HG02981 (cell line): ENCODE results near the gene HIVEP3.
A peak's percentile ranks its signal among the peaks of the same experiment; 100 is the strongest.
"Not testable (repeated sequence)": the region's sequence is repeated elsewhere in the genome, so short reads cannot be mapped to it uniquely, and the experiment has no call there.

Experiments
- ATAC-seq: cut with Tn5 transposase; IDR thresholded peaks from one replicate; pipeline ENCODE4 v1.9.1; 2021; ENCODE audit warnings: mild to moderate bottlenecking, moderate library complexity; ENCODE audit not compliant: unreplicated experiment

The HIVEP3 gene

GRCh38 chr1:41696381-41696780 lies 222.3 kb downstream of the HIVEP3 start:
- no peak for ATAC-seq

- no peak for ATAC-seq
Observed at GRCh38 chr1:41695118-41695745, 223.5 kb downstream of the HIVEP3 start.

DNA sequence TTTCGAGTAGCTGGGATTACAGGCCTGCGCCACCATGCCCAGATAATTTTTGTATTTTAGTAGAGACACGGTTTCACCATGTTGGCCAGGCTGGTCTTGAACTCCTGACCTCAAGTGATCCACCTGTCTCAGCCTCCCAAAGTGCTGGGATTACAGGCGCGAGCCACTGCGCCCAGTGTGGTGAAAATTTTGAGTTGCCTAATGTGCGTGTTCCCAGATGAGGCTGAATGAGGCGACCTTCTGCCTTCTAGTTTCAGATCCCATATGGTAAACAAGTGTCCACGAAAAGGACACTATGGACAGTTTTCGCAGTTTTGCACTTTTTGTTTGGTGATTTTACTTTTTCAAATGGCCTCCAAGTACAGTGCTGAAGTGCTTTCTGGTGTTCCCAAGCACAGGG lies 226.8 kb downstream of the HIVEP3 start:
- ATAC-seq = not testable (repeated sequence)

DNA sequence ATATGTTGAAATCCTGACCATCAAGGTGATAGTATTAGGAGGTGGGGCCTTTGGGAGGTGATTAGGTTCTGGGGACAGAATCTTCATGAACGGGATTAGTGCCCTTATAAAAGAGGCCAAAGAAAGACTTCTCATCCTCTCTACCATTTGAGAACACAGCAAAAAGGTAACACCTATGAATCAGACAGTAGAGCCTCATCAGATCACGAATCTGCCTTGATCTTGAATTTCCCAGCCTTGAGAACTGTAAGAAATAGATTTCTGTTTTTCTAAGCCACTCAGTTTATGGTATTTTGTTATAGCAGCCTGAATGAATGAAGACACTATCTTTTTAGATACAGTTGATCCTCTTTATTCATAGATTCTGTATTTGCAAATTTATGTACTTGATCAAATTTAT lies 227.3 kb downstream of the HIVEP3 start:
- ATAC-seq = no peak

DNA sequence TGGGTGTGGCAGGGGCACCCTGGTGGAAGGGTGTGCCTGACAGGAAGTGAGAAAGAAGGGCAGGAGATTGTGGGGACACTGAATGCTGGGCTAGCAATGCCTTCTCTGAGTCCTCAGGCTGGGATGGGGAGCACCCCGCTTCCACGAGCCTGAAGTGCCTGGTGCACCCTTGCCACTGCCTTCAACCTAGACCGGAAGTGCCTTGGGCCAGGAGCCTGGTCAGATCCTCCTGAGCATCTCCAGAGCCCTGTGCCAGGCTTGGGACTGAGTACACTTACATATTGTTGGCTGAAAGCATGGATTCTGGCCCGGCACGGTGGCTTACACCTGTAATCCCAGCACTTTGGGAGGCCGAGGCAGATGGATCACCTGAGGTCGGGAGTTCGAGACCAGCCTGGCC lies 228.4 kb downstream of the HIVEP3 start:
- no peak for ATAC-seq

- ATAC-seq = no peak
Observed at GRCh38 chr1:41689558-41689981, 229.2 kb downstream of the HIVEP3 start.

GRCh38 chr1:41689139-41689538 lies 229.6 kb downstream of the HIVEP3 start:
- no peak for ATAC-seq

DNA sequence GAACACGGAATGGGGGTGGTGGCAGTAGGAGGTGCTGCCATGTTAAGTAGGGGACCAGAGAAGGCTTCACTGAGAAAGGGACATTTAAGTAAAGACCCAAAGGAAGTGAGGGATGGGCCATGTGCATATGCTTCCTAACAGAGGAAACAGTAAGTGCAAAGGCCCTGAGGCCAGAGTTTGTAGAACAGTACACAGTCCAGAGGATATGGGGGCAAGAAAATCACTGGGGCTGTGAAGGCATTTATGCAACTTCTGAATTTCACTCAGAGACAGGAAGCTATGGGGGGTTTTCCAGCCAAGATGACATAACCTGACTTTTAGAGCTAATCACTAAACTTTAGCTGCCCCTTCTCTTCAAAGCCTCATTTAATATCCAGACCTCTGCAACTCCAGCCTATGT lies 231.7 kb downstream of the HIVEP3 start:
- no peak for ATAC-seq

GRCh38 chr1:41683681-41684500 lies 234.8 kb downstream of the HIVEP3 start:
- ATAC-seq = no peak

DNA sequence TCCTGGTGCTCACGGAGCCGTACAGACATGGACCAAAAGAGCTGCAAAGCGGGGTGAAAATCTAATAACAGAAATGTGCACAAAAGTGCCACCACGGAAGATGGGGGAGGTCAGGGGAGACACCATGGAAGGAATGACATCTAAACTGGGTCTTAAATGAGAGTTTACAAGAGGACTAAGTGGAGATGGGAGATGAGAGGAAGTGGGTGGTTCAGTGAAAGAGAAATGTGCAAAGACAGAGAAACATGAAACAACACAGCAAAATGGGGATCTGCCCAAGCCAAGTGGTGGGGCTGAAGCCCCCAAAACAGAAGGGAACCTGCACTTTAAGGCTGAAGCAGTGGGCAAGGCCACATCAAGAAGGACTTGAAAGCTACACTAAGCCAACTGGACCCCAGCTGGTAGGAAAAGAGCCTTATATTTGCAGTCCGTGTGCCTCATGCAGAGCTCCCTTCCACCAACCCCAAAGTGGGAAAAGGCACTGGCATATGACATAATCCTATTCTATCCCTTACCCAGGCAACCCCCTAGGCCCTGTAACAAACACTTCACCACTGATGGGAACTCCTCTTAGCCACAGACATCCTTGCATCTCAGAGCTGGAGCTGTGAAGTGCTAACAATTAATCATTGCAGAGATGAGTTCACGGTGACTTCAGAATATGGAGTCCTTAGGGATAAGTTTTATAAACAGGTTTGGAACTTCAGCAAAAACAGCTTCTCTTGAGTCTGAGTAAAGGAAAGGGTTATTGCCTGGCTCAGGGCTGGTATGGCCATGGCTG lies 235.7 kb downstream of the HIVEP3 start:
- ATAC-seq = no peak

DNA sequence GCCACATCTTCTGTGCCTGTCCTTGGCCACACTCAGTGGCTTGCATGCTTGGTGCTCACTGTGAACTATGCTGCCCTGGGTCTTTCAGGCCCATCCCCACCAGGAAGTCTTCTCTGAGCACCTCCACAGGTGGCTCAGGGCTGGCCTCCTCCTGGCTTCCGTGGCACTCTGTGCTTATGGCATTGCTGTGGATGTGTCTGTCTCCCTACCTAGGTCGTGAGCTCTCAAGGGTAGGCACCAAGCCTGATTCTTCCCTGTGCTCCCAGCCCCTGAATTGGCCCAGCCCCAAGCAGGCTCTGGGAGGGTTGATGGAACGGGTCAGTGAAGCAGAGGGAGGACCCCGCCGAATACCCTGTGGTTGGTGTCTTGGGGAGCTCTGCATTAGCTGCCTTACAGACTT lies 236.6 kb downstream of the HIVEP3 start:
- no peak for ATAC-seq

GRCh38 chr1:41681331-41682098 lies 237.2 kb downstream of the HIVEP3 start:
- no peak for ATAC-seq

GRCh38 chr1:41679994-41680393 lies 238.7 kb downstream of the HIVEP3 start:
- ATAC-seq = no peak

DNA sequence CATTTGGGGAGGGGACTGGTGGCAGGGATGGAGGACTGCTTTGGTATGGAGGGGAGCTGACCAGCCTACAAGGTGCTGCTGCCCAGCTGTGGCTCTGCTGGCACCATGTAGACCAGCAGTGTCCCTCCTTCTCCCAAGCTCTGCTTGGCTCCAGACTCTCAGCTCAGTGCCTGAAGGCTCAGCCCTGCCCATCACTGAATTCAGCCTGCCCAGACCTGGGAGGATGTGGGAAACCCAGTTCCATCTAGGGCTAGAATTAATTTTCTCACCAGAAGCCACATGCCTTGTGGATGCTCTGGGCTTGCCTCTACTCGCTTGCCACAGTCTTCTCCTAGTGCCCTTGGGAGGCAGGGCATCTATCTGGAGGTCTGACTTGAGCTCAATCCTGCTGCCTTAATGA lies 239.2 kb downstream of the HIVEP3 start:
- no peak for ATAC-seq

DNA sequence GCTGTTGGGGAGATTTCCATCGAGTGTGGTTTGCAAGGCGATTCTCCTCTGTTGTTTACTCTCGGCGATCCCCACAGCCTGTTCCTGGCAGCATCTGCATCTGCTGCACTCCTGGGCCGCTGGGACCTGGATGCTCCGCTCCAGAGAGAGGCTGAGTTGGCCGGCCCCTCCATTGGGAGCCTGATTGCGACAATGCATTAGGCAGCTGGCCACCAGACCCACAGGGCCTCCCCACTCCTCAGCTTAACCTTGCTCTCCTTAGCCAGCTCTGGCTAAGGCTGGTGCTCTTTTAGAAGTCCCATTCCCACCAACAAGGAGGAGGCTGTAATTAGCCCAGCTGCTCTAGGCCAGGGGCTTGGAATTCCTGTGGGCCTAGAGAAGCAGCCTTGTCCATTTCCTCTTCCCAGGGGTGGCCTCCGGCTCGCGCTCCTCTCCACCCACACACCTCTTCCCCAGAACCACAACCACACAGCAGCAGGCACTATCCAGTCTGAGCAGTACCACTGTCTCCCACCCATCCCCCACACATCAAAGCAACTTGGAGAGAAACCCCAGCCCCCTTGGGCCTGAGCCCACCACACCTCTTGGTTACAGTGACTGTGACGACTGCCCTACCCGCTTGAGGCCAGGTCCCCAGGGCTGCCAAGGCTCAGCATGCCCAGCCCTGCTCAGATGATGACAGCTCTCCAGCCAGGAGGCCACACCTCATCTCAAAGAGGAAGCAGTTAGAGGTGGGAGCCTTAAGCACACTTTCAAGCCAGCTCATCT lies 240.4 kb downstream of the HIVEP3 start:
- ATAC-seq = peak; percentile 50

- no peak for ATAC-seq
Observed at GRCh38 chr1:41677620-41678019, 241.1 kb downstream of the HIVEP3 start.

DNA sequence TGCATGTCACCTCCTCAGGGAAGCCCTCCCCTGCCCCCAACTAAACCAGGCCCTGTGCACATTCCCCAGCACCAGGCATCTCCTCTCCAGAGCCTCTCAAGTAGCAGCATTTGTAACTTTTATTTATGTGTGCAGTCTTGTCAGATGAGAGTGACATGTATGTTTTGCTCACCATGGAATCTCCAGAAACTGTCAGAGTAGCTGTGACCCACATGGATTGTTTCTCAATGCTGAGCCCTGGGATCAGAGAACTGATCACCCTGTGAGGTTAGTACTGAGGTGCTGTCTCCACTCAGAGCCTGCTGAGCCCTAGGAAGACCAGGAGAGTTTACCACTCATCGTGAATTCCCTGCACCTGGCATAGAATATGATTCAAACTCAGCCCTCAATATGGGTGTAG lies 243.3 kb downstream of the HIVEP3 start:
- ATAC-seq = no peak

- no peak for ATAC-seq
Observed at GRCh38 chr1:41674522-41674921, 244.2 kb downstream of the HIVEP3 start.

DNA sequence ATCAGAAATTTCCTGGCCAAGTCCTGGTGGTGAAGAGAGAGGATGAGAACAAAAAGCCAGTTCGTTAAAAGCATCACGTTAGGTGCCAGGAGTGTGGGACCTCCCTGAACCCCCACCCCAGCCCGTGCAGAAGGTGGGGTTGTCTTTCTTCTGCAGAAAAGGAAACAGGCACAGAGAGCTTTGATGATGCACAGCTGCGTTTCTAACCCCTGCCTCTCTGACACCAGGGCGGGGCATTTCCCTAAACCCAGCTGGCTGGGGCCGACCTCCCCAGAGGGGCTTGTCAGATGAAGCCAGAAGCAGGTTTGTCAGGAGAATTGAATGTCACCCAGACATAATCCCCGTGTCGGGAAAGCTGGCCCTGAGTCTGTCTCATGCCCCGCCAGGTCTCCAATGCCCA lies 244.9 kb downstream of the HIVEP3 start:
- ATAC-seq = no peak

DNA sequence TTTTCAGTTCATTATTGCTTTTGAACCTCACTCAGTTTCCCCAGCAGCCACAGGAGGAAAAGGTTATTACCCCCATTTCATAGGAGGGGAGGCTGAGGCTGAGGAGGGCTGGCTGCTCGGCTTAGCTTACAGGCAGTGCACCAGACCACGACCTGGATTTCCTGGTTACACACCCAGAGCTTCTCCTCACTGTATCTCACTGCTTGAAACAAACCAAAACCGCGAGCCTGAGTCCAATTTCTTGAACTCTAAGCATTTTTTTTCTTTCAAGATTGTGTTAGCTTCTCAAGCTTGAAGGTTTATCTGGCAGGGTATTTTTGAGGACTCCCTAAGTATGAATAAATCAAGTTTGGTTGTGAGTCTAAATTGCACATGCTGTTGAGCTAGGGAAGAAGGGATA lies 245.3 kb downstream of the HIVEP3 start:
- ATAC-seq = no peak
